ENCODE measurements around the gene STPG3.
A peak's percentile ranks its signal among the peaks of the same experiment; 100 is the strongest.

STPG3 gene
- long read RNA-seq = 0 reads

- Histone ChIP-seq H3K4me3 (replicated peaks; ENCODE audit: insufficient read depth, low read length) (no peak within 1 kb of the TSS), H3K27me3 (ENCODE audit: insufficient read depth, poor library complexity, severe bottlenecking) (no peaks in the 10 kb centered on the region), H3K27ac (replicated peaks) (no peak within 1 kb of the TSS)
- TF ChIP-seq SPI1 (IDR thresholded peaks at IDR 0.05; ENCODE audit: borderline replicate concordance, low read depth) (no peak), GABPA (IDR thresholded peaks at IDR 0.05; ENCODE audit: low read depth) (no peak), POLR2AphosphoS5 (IDR thresholded peaks at IDR 0.05; ENCODE audit: low read depth) (no peak), CTCF (IDR thresholded peaks at IDR 0.05; ENCODE audit: insufficient read depth, low read length) (no peak), REST (IDR thresholded peaks at IDR 0.05; ENCODE audit: insufficient replicate concordance, low read depth) (no peak)
- DNase-seq (ENCODE audit: low read depth in 1 of 2, low spot score in 1 of 2) = no peak
Observed at GRCh38 chr9:137251194-137251461, at the start of gene STPG3. TSS of gene STPG3 (plus strand) at chr9:137251286. CDS start at chr9:137251287, 1 bp downstream.

GRCh38 chr9:137202966-137203365 is 48.1 kb upstream of the STPG3 start:
- Histone ChIP-seq H3K27ac (replicated peaks) (no peak overlapping the region), H3K27me3 (ENCODE audit: insufficient read depth, poor library complexity, severe bottlenecking) (no peaks in the 10 kb centered on the region), H3K4me3 (replicated peaks; ENCODE audit: insufficient read depth, low read length) (no peak overlapping the region)
- DNase-seq (ENCODE audit: low read depth in 1 of 2, low spot score in 1 of 2) = no peak
- no peak for TF ChIP-seq REST (IDR thresholded peaks at IDR 0.05; ENCODE audit: insufficient replicate concordance, low read depth)
- TF ChIP-seq POLR2AphosphoS5 (IDR thresholded peaks at IDR 0.05; ENCODE audit: low read depth) = no peak
- no peak for TF ChIP-seq GABPA (IDR thresholded peaks at IDR 0.05; ENCODE audit: low read depth)
- no peak for TF ChIP-seq SPI1 (IDR thresholded peaks at IDR 0.05; ENCODE audit: borderline replicate concordance, low read depth)
- no peak for TF ChIP-seq CTCF (IDR thresholded peaks at IDR 0.05; ENCODE audit: insufficient read depth, low read length)

GRCh38 chr9:137204731-137205125 is 46.4 kb upstream of the STPG3 start:
- DNase-seq (ENCODE audit: low read depth in 1 of 2, low spot score in 1 of 2) = no peak
- H3K27ac ChIP-seq (replicated peaks) = peak overlapping the region; percentile 80
- peak overlapping the region; percentile 96 for H3K4me3 ChIP-seq (replicated peaks; ENCODE audit: insufficient read depth, low read length)
- TF ChIP-seq CTCF (IDR thresholded peaks at IDR 0.05; ENCODE audit: insufficient read depth, low read length) (no peak), GABPA (IDR thresholded peaks at IDR 0.05; ENCODE audit: low read depth) (no peak), SPI1 (IDR thresholded peaks at IDR 0.05; ENCODE audit: borderline replicate concordance, low read depth) (no peak), POLR2AphosphoS5 (IDR thresholded peaks at IDR 0.05; ENCODE audit: low read depth) (no peak), REST (IDR thresholded peaks at IDR 0.05; ENCODE audit: insufficient replicate concordance, low read depth) (no peak)
- no peaks in the 10 kb centered on the region for H3K27me3 ChIP-seq (ENCODE audit: insufficient read depth, poor library complexity, severe bottlenecking)
